Parathyroid adenoma (tissue), 2 donors: ENCODE data around the gene PKD1L1.

Experiments
- H2AFZ ChIP-seq: fragments of 300-600 bp; sonication (generic); one replicate; pipeline ENCODE4 v1.7.0; 2017; ENCODE audit warnings: antibody characterized with exemption, mild to moderate bottlenecking
- H3K27ac ChIP-seq: fragments of 300-600 bp; sonication (generic); one replicate; pipeline ENCODE4 v1.7.0; 2017
- H3K27me3 ChIP-seq: fragments of 300-600 bp; sonication (generic); one replicate; pipeline ENCODE4 v1.7.0; 2017; ENCODE audit warnings: low read length; ENCODE audit not compliant: control insufficient read depth, insufficient read depth
- H3K36me3 ChIP-seq: fragments of 300-600 bp; sonication (generic); one replicate; pipeline ENCODE4 v1.7.0; 2017; ENCODE audit warnings: low read length; ENCODE audit not compliant: control insufficient read depth, insufficient read depth
- H3K4me1 ChIP-seq: fragments of 300-600 bp; sonication (generic); one replicate; pipeline ENCODE4 v1.7.0; 2017; ENCODE audit warnings: control low read depth
- H3K4me2 ChIP-seq: fragments of 300-600 bp; sonication (generic); one replicate; pipeline ENCODE4 v1.7.0; 2017; ENCODE audit warnings: low read length
- H3K4me3 ChIP-seq: fragments of 300-600 bp; sonication (generic); one replicate; pipeline ENCODE4 v1.7.0; 2017; ENCODE audit warnings: low read depth, low read length
- H3K79me2 ChIP-seq: fragments of 300-600 bp; sonication (generic); one replicate; pipeline ENCODE4 v1.7.0; 2017; ENCODE audit warnings: control low read depth
- H3K9ac ChIP-seq: fragments of 300-600 bp; sonication (generic); one replicate; pipeline ENCODE4 v1.7.0; 2017; ENCODE audit warnings: mild to moderate bottlenecking
- H3K9me3 ChIP-seq: fragments of 300-600 bp; sonication (generic); one replicate; pipeline ENCODE4 v1.7.0; 2017; ENCODE audit warnings: low read length; ENCODE audit not compliant: control insufficient read depth
- TF ChIP-seq, protein P1 (sequence below): fragments of 300-600 bp; sonication (generic); IDR thresholded peaks from one replicate; pipeline ENCODE4 v1.7.0; 2017; ENCODE audit warnings: antibody characterized with exemption, mild to moderate bottlenecking
- donor health status: primary hyperparathyroidism.

PKD1L1 gene

DNA sequence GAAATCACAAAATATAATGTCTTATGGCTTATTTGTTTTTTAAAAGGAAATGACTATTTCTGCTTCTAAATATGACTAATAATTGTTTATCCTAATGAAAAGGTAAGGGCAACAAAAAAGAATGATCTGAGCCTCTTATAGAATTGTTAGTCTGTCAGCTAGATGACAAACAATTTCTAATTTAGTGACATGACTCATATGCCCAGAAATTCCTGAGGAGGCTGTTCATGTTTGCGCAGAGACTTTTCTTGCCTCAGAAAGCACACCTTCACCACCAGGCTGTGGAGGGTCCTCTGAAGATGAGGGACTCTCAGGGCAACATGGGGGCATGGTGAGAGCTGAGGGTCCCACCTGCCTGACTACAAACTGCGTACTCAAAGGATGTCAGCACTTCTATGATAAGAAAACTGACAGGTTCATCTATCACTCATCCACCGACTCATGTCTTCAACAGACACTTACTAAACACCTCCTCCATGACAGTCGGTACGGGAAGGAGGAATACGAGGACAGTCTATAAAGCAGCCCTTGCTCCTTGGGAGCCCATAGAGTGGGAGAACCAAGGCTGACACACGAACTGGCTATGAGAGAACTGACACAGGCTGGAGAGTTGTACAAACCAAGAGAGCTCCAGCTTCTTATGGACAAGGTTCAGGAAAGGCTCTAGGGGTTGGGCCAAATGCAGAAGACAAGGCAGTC lies 102.0 kb downstream of the PKD1L1 start:
- Histone ChIP-seq H3K4me2 (no peak overlapping the region), H3K27me3 (no peaks in the 10 kb centered on the region), H3K79me2 (no peaks in the 10 kb centered on the region), H3K27ac (no peak overlapping the region), H3K4me1 (no peaks in the 10 kb centered on the region), H2AFZ (no peak overlapping the region), H3K9me3 (no peaks in the 10 kb centered on the region), H3K4me3 (no peak overlapping the region), H3K36me3 (no peaks in the 10 kb centered on the region), H3K9ac (no peak overlapping the region)
- TF ChIP-seq, protein P1, sequence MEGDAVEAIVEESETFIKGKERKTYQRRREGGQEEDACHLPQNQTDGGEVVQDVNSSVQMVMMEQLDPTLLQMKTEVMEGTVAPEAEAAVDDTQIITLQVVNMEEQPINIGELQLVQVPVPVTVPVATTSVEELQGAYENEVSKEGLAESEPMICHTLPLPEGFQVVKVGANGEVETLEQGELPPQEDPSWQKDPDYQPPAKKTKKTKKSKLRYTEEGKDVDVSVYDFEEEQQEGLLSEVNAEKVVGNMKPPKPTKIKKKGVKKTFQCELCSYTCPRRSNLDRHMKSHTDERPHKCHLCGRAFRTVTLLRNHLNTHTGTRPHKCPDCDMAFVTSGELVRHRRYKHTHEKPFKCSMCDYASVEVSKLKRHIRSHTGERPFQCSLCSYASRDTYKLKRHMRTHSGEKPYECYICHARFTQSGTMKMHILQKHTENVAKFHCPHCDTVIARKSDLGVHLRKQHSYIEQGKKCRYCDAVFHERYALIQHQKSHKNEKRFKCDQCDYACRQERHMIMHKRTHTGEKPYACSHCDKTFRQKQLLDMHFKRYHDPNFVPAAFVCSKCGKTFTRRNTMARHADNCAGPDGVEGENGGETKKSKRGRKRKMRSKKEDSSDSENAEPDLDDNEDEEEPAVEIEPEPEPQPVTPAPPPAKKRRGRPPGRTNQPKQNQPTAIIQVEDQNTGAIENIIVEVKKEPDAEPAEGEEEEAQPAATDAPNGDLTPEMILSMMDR = no peak

GRCh38 chr7:47844311-47844710 lies 104.0 kb downstream of the PKD1L1 start:
- Histone ChIP-seq H3K4me3 (no peak overlapping the region), H3K36me3 (no peaks in the 10 kb centered on the region), H3K9me3 (no peaks in the 10 kb centered on the region), H3K79me2 (no peaks in the 10 kb centered on the region), H3K9ac (no peak overlapping the region), H2AFZ (no peak overlapping the region), H3K27me3 (no peaks in the 10 kb centered on the region), H3K27ac (no peak overlapping the region), H3K4me2 (no peak overlapping the region), H3K4me1 (no peaks in the 10 kb centered on the region)
- TF ChIP-seq, protein P1 = no peak

DNA sequence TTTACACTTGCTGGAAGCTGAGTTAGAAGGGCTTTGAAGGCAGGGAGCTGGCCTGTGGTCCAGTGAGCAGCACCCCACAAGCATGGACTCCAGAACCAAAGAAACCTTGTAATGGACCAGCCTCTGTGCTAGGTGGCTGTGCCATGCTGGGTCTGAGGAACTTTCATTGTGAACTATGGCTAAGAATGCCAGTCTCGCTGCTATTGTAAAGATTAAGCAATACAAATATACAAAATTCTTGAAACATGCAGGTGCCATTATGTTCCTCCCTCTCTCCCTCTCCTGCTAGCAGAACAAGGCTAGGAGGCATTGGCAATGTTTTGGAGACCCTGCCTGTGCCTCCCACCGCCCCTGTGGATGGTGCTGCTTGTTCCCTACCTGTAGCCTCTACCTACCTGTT lies 105.0 kb downstream of the PKD1L1 start:
- TF ChIP-seq, protein P1 = no peak
- H3K9ac ChIP-seq = no peak overlapping the region
- H3K4me1 ChIP-seq = no peaks in the 10 kb centered on the region
- no peak overlapping the region for H3K4me3 ChIP-seq
- H2AFZ ChIP-seq = no peak overlapping the region
- H3K27ac ChIP-seq = no peak overlapping the region
- H3K4me2 ChIP-seq = no peak overlapping the region
- H3K9me3 ChIP-seq = no peaks in the 10 kb centered on the region
- no peaks in the 10 kb centered on the region for H3K36me3 ChIP-seq
- no peaks in the 10 kb centered on the region for H3K79me2 ChIP-seq
- no peaks in the 10 kb centered on the region for H3K27me3 ChIP-seq

- Histone ChIP-seq H3K9me3 (no peaks in the 10 kb centered on the region), H3K4me2 (no peak overlapping the region), H2AFZ (no peak overlapping the region), H3K27me3 (no peaks in the 10 kb centered on the region), H3K4me1 (no peaks in the 10 kb centered on the region), H3K36me3 (no peaks in the 10 kb centered on the region), H3K4me3 (no peak overlapping the region), H3K79me2 (no peaks in the 10 kb centered on the region), H3K9ac (no peak overlapping the region), H3K27ac (no peak overlapping the region)
- TF ChIP-seq, protein P1 = no peak
Measured at GRCh38 chr7:47839381-47839780, 108.9 kb downstream of the PKD1L1 start.

DNA sequence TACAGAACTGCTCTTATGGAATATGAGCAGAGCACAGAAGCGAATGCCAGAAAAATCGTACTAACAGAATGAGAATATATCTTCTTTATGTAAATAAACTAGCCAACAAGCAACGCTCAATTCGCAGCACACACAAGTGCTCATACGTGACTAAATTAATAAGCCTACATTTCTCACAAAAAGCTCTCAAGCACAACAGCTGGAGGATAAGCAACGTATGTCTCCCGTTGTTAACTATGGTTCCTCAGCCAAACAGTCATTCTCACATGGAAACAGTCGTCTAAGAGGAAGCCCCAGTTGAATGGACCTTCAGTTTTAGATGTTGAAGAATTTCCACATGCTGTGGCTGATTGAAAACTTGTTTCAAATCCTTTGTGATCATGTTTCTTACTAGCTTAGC lies 110.4 kb downstream of the PKD1L1 start:
- Histone ChIP-seq H3K4me3 (no peak overlapping the region), H2AFZ (no peak overlapping the region), H3K27me3 (no peaks in the 10 kb centered on the region), H3K79me2 (no peaks in the 10 kb centered on the region), H3K9me3 (no peaks in the 10 kb centered on the region), H3K27ac (no peak overlapping the region), H3K4me1 (no peaks in the 10 kb centered on the region), H3K4me2 (no peak overlapping the region), H3K9ac (no peak overlapping the region), H3K36me3 (no peaks in the 10 kb centered on the region)
- TF ChIP-seq, protein P1 = no peak
